Mucosa of descending colon (tissue), 3 donors: ENCODE results near the gene UTP25. TPM values are rescaled to one million over a fixed set of nuclear protein-coding genes. Genes with fewer than 3 reads are reported as not detected.

Experiments used
- ATAC-seq: fragments of 200-7000 bp; cut with Tn5 transposase; one replicate; pipeline ENCODE4 v1.9.1; 2020; ENCODE audit warnings: mild to moderate bottlenecking, moderate library complexity
- DNase-seq, 3 donors: peaks; one replicate each; pipeline ENCODE4 v3.0.0-alpha.2; 2020
- H3K36me3 ChIP-seq: fragments of 200-600 bp; one replicate; pipeline ENCODE4 v1.8.0; 2021; ENCODE audit warnings: low read depth, mild to moderate bottlenecking
- H3K4me1 ChIP-seq: fragments of 200-600 bp; one replicate; pipeline ENCODE4 v1.8.0; 2021; ENCODE audit warnings: low read depth, mild to moderate bottlenecking
- H3K4me3 ChIP-seq: fragments of 200-600 bp; one replicate; pipeline ENCODE4 v1.8.0; 2021; ENCODE audit warnings: mild to moderate bottlenecking
- H3K9me3 ChIP-seq: fragments of 200-600 bp; one replicate; pipeline ENCODE4 v1.8.0; 2021; ENCODE audit warnings: mild to moderate bottlenecking
- CTCF ChIP-seq: fragments of 200-600 bp; IDR thresholded peaks from one replicate; pipeline ENCODE4 v1.8.0; 2022; ENCODE audit warnings: antibody characterized with exemption, mild to moderate bottlenecking
- intact Hi-C, 2 donors: fragments of 100-400 bp; cut with DNase I in 1 of 2; cut with micrococcal nuclease in 1 of 2; formaldehyde crosslinking; loops; one replicate each; pipeline versions ENCODE4 v1.11.0 to v1.11.1; 2022; cut with DNase I, micrococcal nuclease
- total RNA-seq, 3 donors: library from RNA; stranded (reverse); fragmentation: NEBNext Ultra II Directional in 2 of 3; extraction: Animal tissue kit (Norgen Biotek cat#: 25700) in 2 of 3; gene quantifications; one replicate each; pipeline versions ENCODE4 v1.2.1 to v1.2.4, GENCODE V29; 2021 to 2023
- donor health status: DM: no; HTN: no; CAD: no; lungs with moderate emphysema.
- donor health status: DM: no; HTN: no; CAD: no.
- donor health status: DM: no; HTN: yes; CAD: no.

UTP25 gene
- total RNA-seq, 3 donors from 2014 or later = 5.4 to 8.8 (median 6.7) TPM

- Histone ChIP-seq H3K36me3 (no peaks in the 10 kb centered on the region), H3K4me1 (no peaks in the 10 kb centered on the region), H3K9me3 (no peaks in the 10 kb centered on the region), H3K4me3 (no peak overlapping the region)
- DNase-seq (no peak), ATAC-seq (no peak)
- no peak for TF ChIP-seq CTCF
- intact Hi-C loops = no loop called here
Observed at GRCh38 chr1:209855623-209856022, 27.9 kb downstream of the UTP25 start.

- Histone ChIP-seq H3K4me3 (no peak overlapping the region), H3K36me3 (no peaks in the 10 kb centered on the region), H3K9me3 (no peaks in the 10 kb centered on the region), H3K4me1 (no peaks in the 10 kb centered on the region)
- TF ChIP-seq CTCF = no peak
- DNase-seq (no peak), ATAC-seq (no peak)
- intact Hi-C loops = no loop called here
Observed at GRCh38 chr1:209858561-209859103, 30.9 kb downstream of the UTP25 start.

GRCh38 chr1:209860293-209860881 lies 32.6 kb downstream of the UTP25 start:
- Histone ChIP-seq H3K4me1 (no peaks in the 10 kb centered on the region), H3K9me3 (no peaks in the 10 kb centered on the region), H3K36me3 (no peaks in the 10 kb centered on the region), H3K4me3 (no peak overlapping the region)
- peak; percentile 71 for TF ChIP-seq CTCF
- ATAC-seq = peak; percentile 84
- intact Hi-C loops = loop anchor here (5.0 to 10.0 kb wide), 2 partner anchors 127 to 444 kb away; no protein-coding TSS in a partner anchor
- peak; percentile 58 to 84 (median 64) for DNase-seq

GRCh38 chr1:209861242-209861641 lies 33.5 kb downstream of the UTP25 start:
- intact Hi-C loops = loop anchor here (5.0 to 10.0 kb wide), 2 partner anchors 126 to 444 kb away; no protein-coding TSS in a partner anchor
- Histone ChIP-seq H3K4me1 (no peaks in the 10 kb centered on the region), H3K9me3 (peaks cover under 1% of the 10 kb centered on the region), H3K4me3 (no peak overlapping the region), H3K36me3 (no peaks in the 10 kb centered on the region)
- no peak for DNase-seq
- no peak for ATAC-seq
- TF ChIP-seq CTCF = no peak

- TF ChIP-seq CTCF = no peak
- Histone ChIP-seq H3K4me1 (no peaks in the 10 kb centered on the region), H3K36me3 (no peaks in the 10 kb centered on the region), H3K9me3 (peaks cover 7% of the 10 kb centered on the region), H3K4me3 (no peak overlapping the region)
- DNase-seq (no peak), ATAC-seq (no peak)
- intact Hi-C loops = loop anchor here (5.0 to 10.0 kb wide), 2 partner anchors 125 to 442 kb away; no protein-coding TSS in a partner anchor
Observed at GRCh38 chr1:209862391-209863356, 34.9 kb downstream of the UTP25 start.
